Lung (tissue), 12 donors: ENCODE measurements around the gene FAM53A. TPM values are rescaled to one million over a fixed set of nuclear protein-coding genes. Genes with fewer than 3 reads are reported as not detected.

Experiments
- ATAC-seq: fragments of 200-7000 bp; cut with Tn5 transposase; one replicate; pipeline ENCODE4 v1.9.1; 2020; ENCODE audit warnings: moderate number of reproducible peaks; ENCODE audit not compliant: insufficient read depth, low FRiP score
- DNase-seq, 3 donors: peaks; one replicate each; pipeline ENCODE4 v3.0.0-alpha.2; 2013 to 2017
- H3K27ac ChIP-seq, 2 donors: one replicate each; pipeline ENCODE4 v1.5.1; 2013; ENCODE audit warnings: mild to moderate bottlenecking in 2 of 2, moderate library complexity in 2 of 2, control low read depth in 1 of 2, inconsistent platforms in 1 of 2, low read depth in 1 of 2, low read length in 1 of 2
- H3K27me3 ChIP-seq, 3 donors: one replicate each; pipeline ENCODE4 v1.5.1; 2013; ENCODE audit warnings: low read length in 2 of 3; ENCODE audit not compliant: control insufficient read depth in 3 of 3, insufficient read depth in 3 of 3
- H3K36me3 ChIP-seq, 4 donors: one replicate each; pipeline ENCODE4 v1.5.1; 2013; ENCODE audit warnings: low read length in 4 of 4, mild to moderate bottlenecking in 1 of 4, moderate library complexity in 1 of 4; ENCODE audit not compliant: control insufficient read depth in 4 of 4, insufficient read depth in 4 of 4
- H3K4me1 ChIP-seq, 5 donors: one replicate each; pipeline ENCODE4 v1.5.1; 2013; ENCODE audit warnings: low read length in 5 of 5, mild to moderate bottlenecking in 2 of 5, moderate library complexity in 1 of 5; ENCODE audit not compliant: control insufficient read depth in 5 of 5, insufficient read depth in 5 of 5
- H3K4me3 ChIP-seq: one replicate; pipeline ENCODE4 v1.5.1; 2013; ENCODE audit warnings: mild to moderate bottlenecking, control low read depth, moderate library complexity
- H3K9ac ChIP-seq, 2 donors: one replicate each; pipeline ENCODE4 v1.5.1; 2013; ENCODE audit warnings: low read length in 2 of 2, control low read depth in 1 of 2; ENCODE audit not compliant: insufficient read depth in 1 of 2
- H3K9me3 ChIP-seq, 4 donors: one replicate each; pipeline ENCODE4 v1.5.1; 2013; ENCODE audit warnings: low read length in 3 of 4, mild to moderate bottlenecking in 1 of 4, moderate library complexity in 1 of 4; ENCODE audit not compliant: control insufficient read depth in 4 of 4, insufficient read depth in 3 of 4
- WGBS, 2 donors: extraction: QIAGEN DNeasy Blood & Tissue Kit; methylation state at CpG; one replicate each; pipeline ENCODE4 v1.1.7; 2013; 5-methylcytosine and 5-hydroxymethylcytosine counted together
- polyA plus RNA-seq, 2 donors: library from polyadenylated mRNA; stranded (reverse); fragments of 200-250 nt; gene quantifications; one replicate each; pipeline ENCODE4 v1.2.1, GENCODE V29; 2013
- total RNA-seq, 2 donors: library from RNA; depleted of rRNA in 1 of 2; stranded (reverse); fragments of >200 nt in 1 of 2; gene quantifications; one replicate each; pipeline ENCODE4 v1.2.1, GENCODE V29; 2014 to 2021
- TF ChIP-seq, protein P1 (sequence below): IDR thresholded peaks from 2 replicates; pipeline ENCODE4 v1.5.1; 2012; ENCODE audit warnings: mild to moderate bottlenecking; ENCODE audit errors: control extremely low read depth, extremely low read depth
- donor health status: control.
- donor health status: control.
- donor health status: Bipolar disorder and iron deficiency.
- donor health status: healthy.
- donor health status: DM: yes; HTN: yes; CAD: no.

Gene FAM53A
- total and polyA plus RNA-seq, 4 donors = 1.4 to 2.8 (median 2.2) TPM

DNA sequence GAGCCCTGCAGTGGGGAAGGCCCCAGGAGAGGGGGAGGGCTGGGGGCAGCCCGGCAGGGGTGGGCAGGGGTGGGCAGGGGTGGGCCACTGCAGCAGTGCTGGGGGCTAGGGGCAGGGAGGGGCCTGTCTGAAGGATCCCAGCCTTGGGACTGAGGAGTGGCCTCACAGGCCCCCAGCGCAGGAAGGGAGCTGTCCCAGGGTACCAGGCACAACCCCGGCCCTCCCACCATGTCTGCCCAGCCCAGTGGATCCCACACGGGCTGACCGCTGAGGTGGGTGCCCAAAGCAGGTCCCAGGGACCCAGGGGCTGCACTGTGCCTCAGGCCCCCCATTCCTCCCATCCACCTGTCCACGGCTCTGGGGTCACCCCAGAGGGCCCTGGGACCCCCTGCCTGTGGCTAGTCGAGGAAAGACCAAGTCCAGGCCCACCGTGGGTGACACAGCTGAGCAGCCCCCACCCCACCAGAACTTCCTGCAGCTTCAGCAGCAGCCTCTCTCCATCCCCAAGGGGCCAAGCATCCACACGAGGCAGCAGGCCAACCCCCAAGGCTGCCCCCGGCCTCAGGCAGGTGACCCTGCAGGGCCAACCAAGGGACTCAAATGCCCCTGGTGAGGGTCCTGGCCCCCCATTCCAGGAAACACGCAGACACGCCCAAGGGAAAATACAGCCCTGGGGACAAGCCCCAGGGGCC is 46.4 kb downstream of the FAM53A start:
- Histone ChIP-seq H3K9ac (no peak overlapping the region), H3K4me1 (no peaks in the 10 kb centered on the region), H3K4me3 (no peak overlapping the region), H3K36me3 (no peaks in the 10 kb centered on the region), H3K27me3 (peaks cover 0 to 3% (median 0%) of the 10 kb centered on the region in 3 donors), H3K27ac (no peak overlapping the region), H3K9me3 (peaks cover 0 to 2% (median 0%) of the 10 kb centered on the region in 4 donors)
- DNase-seq (no peak), ATAC-seq (no peak)
- WGBS, 2 donors = 85 to 90% methylated on average over 8 to 12 of the region's 12 CpGs
- TF ChIP-seq, protein P1, sequence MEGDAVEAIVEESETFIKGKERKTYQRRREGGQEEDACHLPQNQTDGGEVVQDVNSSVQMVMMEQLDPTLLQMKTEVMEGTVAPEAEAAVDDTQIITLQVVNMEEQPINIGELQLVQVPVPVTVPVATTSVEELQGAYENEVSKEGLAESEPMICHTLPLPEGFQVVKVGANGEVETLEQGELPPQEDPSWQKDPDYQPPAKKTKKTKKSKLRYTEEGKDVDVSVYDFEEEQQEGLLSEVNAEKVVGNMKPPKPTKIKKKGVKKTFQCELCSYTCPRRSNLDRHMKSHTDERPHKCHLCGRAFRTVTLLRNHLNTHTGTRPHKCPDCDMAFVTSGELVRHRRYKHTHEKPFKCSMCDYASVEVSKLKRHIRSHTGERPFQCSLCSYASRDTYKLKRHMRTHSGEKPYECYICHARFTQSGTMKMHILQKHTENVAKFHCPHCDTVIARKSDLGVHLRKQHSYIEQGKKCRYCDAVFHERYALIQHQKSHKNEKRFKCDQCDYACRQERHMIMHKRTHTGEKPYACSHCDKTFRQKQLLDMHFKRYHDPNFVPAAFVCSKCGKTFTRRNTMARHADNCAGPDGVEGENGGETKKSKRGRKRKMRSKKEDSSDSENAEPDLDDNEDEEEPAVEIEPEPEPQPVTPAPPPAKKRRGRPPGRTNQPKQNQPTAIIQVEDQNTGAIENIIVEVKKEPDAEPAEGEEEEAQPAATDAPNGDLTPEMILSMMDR = no peak

DNA sequence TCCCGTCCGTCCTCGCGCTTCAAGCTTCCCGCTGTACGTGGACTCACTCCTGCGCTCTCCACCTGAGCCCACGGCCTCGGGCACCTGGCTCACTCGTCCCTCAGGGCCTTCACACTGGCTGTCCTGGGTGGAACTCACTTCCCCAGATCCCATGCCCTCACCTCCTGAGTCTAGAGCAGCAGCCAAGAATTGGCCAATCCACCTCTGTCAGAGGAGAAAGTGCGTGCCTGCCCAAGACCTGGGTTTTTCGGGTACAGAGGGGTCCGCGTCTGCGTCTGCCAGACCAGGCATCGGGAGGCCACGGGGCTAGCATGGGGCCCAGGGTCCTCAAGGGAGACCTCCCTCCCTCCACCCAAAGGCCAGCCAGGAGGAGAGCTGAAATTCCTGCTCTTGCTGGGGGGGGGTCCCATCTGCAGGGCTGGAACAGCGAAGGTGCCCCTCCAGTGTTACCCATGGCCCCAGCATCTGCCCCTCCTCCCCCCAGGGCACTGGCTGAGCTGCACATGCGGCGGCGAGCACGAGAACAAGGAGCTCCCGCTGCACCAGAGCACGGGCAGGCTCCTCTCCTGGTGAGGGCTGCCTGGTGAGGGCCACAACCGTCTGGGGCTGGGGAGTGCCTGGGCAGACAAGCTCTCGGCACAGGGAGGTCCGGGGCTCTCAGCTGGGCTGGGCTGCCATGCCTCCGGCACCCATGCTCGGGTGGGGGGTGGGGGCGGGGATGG is 47.5 kb downstream of the FAM53A start:
- Histone ChIP-seq H3K27me3 (peaks cover 0 to 6% (median 0%) of the 10 kb centered on the region in 3 donors), H3K9me3 (peaks cover 0 to 2% (median 0%) of the 10 kb centered on the region in 4 donors), H3K27ac (no peak overlapping the region), H3K36me3 (no peaks in the 10 kb centered on the region), H3K4me1 (no peaks in the 10 kb centered on the region), H3K9ac (no peak overlapping the region), H3K4me3 (no peak overlapping the region)
- TF ChIP-seq, protein P1 = no peak
- no peak for DNase-seq
- no peak for ATAC-seq
- 92 to 93% methylated on average over 28 to 30 of the region's 30 CpGs for WGBS, 2 donors

DNA sequence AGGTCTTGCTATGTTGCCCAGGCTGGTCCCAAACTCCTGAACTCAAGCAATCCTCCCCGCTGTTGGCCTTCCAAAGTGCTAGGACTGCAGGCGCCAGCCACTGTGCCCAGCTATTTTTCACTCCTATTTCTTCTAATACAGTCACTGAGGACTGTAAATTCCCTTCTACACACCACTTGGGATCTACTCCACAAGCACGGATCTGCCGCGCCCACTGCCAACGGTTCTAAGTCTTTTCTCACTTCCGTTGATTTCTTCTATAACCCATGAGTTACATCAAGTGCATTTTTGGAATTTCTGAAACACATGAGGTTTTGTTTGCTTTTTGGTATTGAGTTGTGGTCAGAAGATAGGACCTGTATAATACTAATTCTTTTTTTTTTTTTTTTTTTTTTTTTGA is 48.6 kb downstream of the FAM53A start:
- TF ChIP-seq, protein P1 = no peak
- H3K9ac ChIP-seq = no peak overlapping the region
- H3K4me3 ChIP-seq = no peak overlapping the region
- DNase-seq (peak in 2 of 3 donors; percentile 11 to 51), ATAC-seq (no peak)
- no peak overlapping the region for H3K27ac ChIP-seq
- WGBS, 2 donors = 78 to 89% methylated on average over 7 of the region's 7 CpGs
- H3K4me1 ChIP-seq = no peaks in the 10 kb centered on the region
- peaks cover 0 to 2% (median 0%) of the 10 kb centered on the region in 4 donors for H3K9me3 ChIP-seq
- H3K27me3 ChIP-seq = peaks cover 0 to 6% (median 0%) of the 10 kb centered on the region in 3 donors
- no peaks in the 10 kb centered on the region for H3K36me3 ChIP-seq
